Hepatocyte (in vitro differentiated cells): Measurements from ENCODE around the gene MID2. TPM values are rescaled to one million over a fixed set of nuclear protein-coding genes. Genes with fewer than 3 reads are reported as not detected.
A peak's percentile ranks its signal among the peaks of the same experiment; 100 is the strongest.

Source experiments
- DNase-seq: peaks from one replicate; pipeline ENCODE4 v3.0.0-alpha.2; 2016; ENCODE audit warnings: low spot score
- H2AFZ ChIP-seq: fragments of 200-600 bp; sonication (generic); 2 replicates; pipeline ENCODE4 v1.6.0; 2016; ENCODE audit warnings: antibody characterized with exemption, mild to moderate bottlenecking
- H3K27ac ChIP-seq: fragments of 200-600 bp; sonication (generic); 2 replicates; pipeline ENCODE4 v1.5.1; 2016; ENCODE audit warnings: mild to moderate bottlenecking
- H3K27me3 ChIP-seq: fragments of 200-600 bp; sonication (generic); 2 replicates; pipeline ENCODE4 v1.6.1; 2016
- H3K36me3 ChIP-seq: fragments of 200-600 bp; sonication (generic); replicated peaks from 2 replicates; pipeline ENCODE4 v1.5.1; 2016; ENCODE audit warnings: low read depth; ENCODE audit not compliant: insufficient read depth
- H3K4me1 ChIP-seq: fragments of 200-600 bp; sonication (generic); 2 replicates; pipeline ENCODE4 v1.5.1; 2016; ENCODE audit warnings: mild to moderate bottlenecking, moderate library complexity; ENCODE audit not compliant: insufficient read depth
- H3K4me2 ChIP-seq: fragments of 200-600 bp; sonication (generic); 2 replicates; pipeline ENCODE4 v1.6.0; 2016
- H3K4me3 ChIP-seq: fragments of 200-600 bp; sonication (generic); 2 replicates; pipeline ENCODE4 v1.5.1; 2016; ENCODE audit warnings: mild to moderate bottlenecking
- H3K79me2 ChIP-seq: fragments of 200-600 bp; sonication (generic); 2 replicates; pipeline ENCODE4 v1.6.0; 2017; ENCODE audit warnings: mild to moderate bottlenecking
- H3K9me2 ChIP-seq: fragments of 200-600 bp; sonication (generic); replicated peaks from 2 replicates; pipeline ENCODE4 v1.6.0; 2017; ENCODE audit warnings: mild to moderate bottlenecking; ENCODE audit not compliant: insufficient read depth
- H3K9me3 ChIP-seq: fragments of 200-600 bp; sonication (generic); 2 replicates; pipeline ENCODE4 v1.5.1; 2016; ENCODE audit warnings: low read depth, mild to moderate bottlenecking
- H4K20me1 ChIP-seq: fragments of 200-600 bp; sonication (generic); 2 replicates; pipeline ENCODE4 v1.6.0; 2016; ENCODE audit warnings: mild to moderate bottlenecking; ENCODE audit not compliant: insufficient read depth, poor library complexity, severe bottlenecking
- EZH2 ChIP-seq: fragments of 200-600 bp; sonication (generic); IDR thresholded peaks from 2 replicates; pipeline ENCODE4 v1.6.1; 2016; ENCODE audit warnings: antibody characterized with exemption, mild to moderate bottlenecking, borderline replicate concordance
- EZH2phosphoT487 ChIP-seq: fragments of 200-600 bp; sonication (generic); IDR thresholded peaks from one replicate; pipeline ENCODE4 v1.6.1; 2018; ENCODE audit warnings: antibody characterized with exemption, mild to moderate bottlenecking, low read depth, moderate library complexity; ENCODE audit not compliant: unreplicated experiment, severe bottlenecking
- WGBS: methylation state at CpG from one replicate; pipeline ENCODE4 v1.1.6; 2016; ENCODE audit warnings: low lambda C conversion rate; ENCODE audit errors: missing lambda C conversion rate; 5-methylcytosine and 5-hydroxymethylcytosine counted together
- polyA plus RNA-seq: library from polyadenylated mRNA; unstranded; fragments of >200 nt; fragmentation: Nextera tagmentation; extraction: Ambion mirVana; gene quantifications from 2 replicates; pipeline ENCODE4 v1.2.1, GENCODE V29; 2016
- total RNA-seq: library from RNA; depleted of rRNA; stranded (reverse); fragments of >200 nt; gene quantifications from 2 replicates; pipeline ENCODE4 v1.2.3, GENCODE V29; 2014
- TF ChIP-seq, protein P1 (sequence below): fragments of 200-600 bp; sonication (generic); IDR thresholded peaks from 2 replicates; pipeline ENCODE4 v1.5.1; 2016; ENCODE audit warnings: antibody characterized with exemption, mild to moderate bottlenecking; ENCODE audit not compliant: poor library complexity

MID2 gene, protein sequence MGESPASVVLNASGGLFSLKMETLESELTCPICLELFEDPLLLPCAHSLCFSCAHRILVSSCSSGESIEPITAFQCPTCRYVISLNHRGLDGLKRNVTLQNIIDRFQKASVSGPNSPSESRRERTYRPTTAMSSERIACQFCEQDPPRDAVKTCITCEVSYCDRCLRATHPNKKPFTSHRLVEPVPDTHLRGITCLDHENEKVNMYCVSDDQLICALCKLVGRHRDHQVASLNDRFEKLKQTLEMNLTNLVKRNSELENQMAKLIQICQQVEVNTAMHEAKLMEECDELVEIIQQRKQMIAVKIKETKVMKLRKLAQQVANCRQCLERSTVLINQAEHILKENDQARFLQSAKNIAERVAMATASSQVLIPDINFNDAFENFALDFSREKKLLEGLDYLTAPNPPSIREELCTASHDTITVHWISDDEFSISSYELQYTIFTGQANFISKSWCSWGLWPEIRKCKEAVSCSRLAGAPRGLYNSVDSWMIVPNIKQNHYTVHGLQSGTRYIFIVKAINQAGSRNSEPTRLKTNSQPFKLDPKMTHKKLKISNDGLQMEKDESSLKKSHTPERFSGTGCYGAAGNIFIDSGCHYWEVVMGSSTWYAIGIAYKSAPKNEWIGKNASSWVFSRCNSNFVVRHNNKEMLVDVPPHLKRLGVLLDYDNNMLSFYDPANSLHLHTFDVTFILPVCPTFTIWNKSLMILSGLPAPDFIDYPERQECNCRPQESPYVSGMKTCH
- total RNA-seq (17.0 and 17.6 TPM in 2 replicates), polyA plus RNA-seq (4.1 and 4.4 TPM in 2 replicates)

DNA sequence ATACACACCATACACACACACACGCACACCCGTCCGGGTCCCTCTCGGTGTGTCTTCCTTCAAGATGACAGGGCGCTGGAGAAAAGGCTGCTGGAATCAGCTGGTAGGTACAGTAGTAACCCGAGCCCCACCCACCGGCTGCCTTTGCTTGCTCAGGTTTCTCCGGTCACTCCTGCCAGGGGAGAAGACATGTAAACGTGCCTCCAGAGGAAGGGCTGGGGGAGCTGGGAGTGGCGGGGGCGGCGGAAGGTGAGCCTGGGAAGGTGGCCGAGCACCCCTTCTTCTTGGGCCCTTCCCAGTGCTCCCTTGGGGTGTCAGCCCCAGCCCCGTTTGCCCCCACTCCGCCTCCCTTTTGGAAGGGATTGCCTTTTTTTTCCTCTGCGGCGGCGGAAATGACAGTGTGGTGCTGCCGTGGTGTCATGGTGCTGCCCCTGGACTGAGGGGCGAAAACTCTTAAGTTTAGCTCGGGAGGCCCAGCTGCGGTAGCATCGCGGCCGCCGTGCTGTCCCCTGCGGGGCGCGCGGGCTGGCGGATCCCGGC lies at the start of gene MID2:
MID2 (plus strand) TSS at position 169 of the 540 bp plus-strand sequence. CDS start 561 bp downstream, outside the sequence.
- Histone ChIP-seq H3K79me2 (peaks cover 19% of the 10 kb centered on the region), H2AFZ (peak within 1 kb of the TSS; percentile 56), H3K27me3 (no peaks in the 10 kb centered on the region), H3K9me2 (no peaks in the 10 kb centered on the region), H3K36me3 (no peaks in the 10 kb centered on the region), H3K4me1 (peaks cover 6% of the 10 kb centered on the region), H4K20me1 (no peaks in the 10 kb centered on the region), H3K4me3 (peak within 1 kb of the TSS; percentile 70), H3K9me3 (no peaks in the 10 kb centered on the region), H3K4me2 (peak within 1 kb of the TSS; percentile 79), H3K27ac (peak within 1 kb of the TSS; percentile 90)
- WGBS = 61% methylated on average over 24 of the region's 32 CpGs
- peak; percentile 79 for DNase-seq
- no peak for TF ChIP-seq EZH2
- TF ChIP-seq, protein P1, sequence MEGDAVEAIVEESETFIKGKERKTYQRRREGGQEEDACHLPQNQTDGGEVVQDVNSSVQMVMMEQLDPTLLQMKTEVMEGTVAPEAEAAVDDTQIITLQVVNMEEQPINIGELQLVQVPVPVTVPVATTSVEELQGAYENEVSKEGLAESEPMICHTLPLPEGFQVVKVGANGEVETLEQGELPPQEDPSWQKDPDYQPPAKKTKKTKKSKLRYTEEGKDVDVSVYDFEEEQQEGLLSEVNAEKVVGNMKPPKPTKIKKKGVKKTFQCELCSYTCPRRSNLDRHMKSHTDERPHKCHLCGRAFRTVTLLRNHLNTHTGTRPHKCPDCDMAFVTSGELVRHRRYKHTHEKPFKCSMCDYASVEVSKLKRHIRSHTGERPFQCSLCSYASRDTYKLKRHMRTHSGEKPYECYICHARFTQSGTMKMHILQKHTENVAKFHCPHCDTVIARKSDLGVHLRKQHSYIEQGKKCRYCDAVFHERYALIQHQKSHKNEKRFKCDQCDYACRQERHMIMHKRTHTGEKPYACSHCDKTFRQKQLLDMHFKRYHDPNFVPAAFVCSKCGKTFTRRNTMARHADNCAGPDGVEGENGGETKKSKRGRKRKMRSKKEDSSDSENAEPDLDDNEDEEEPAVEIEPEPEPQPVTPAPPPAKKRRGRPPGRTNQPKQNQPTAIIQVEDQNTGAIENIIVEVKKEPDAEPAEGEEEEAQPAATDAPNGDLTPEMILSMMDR = no peak
- TF ChIP-seq EZH2phosphoT487 = no peak

DNA sequence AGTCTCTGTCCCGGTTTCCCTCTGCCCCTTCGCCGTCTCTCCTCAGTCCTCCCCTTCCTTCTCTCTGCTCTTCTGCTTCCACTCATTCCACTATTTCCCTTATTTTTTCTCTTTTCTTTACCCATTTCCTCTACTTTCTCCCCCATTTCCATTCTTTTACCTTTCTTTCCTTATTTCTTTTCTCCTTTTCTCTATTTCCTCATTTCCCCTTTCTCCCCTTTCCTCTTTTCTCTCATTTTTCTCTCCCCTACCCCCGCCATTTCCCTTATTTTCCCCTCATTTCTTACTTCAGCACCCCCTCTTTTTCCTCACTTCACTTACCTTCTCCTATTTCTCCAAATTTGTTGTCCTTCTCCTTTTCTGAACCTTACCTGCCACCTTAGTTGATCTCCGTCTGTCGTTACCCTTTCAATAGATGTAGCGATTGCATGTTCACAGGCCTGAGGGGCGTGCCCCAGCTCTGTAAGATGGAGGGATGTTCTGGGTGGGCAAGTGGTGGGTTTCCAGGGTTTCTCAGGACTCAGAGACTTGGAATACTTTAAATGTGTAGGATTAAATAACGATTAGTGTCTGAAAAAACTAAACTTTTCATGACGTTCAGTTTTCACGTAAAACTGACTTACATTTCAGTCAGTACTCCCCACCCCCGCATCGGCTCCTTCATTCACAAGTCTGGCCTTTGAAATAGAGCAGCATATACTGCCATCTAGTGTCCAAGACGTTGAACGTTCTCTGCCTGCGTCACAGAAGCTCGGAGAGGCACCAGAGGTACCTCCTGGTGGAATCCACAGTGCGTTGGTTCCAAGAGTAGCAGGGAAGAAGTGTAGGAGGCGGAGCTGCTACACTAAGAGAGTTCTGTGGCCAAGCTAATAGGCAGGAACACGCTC lies 48.8 kb upstream of the MID2 start:
- DNase-seq = peak; percentile 96
- peaks cover 33% of the 10 kb centered on the region for H3K79me2 ChIP-seq
- H3K27ac ChIP-seq = peak overlapping the region; percentile 60
- no peak for TF ChIP-seq EZH2phosphoT487
- TF ChIP-seq, protein P1 = peak; percentile 97
- peak overlapping the region; percentile 77 for H3K4me3 ChIP-seq
- 4% methylated on average over 19 of the region's 20 CpGs for WGBS
- no peaks in the 10 kb centered on the region for H3K36me3 ChIP-seq
- H3K27me3 ChIP-seq = peaks cover 5% of the 10 kb centered on the region
- no peaks in the 10 kb centered on the region for H4K20me1 ChIP-seq
- peak overlapping the region; percentile 48 for H2AFZ ChIP-seq
- no peaks in the 10 kb centered on the region for H3K9me2 ChIP-seq
- H3K4me2 ChIP-seq = peak overlapping the region; percentile 99
- H3K9me3 ChIP-seq = no peaks in the 10 kb centered on the region
- H3K4me1 ChIP-seq = peaks cover 33% of the 10 kb centered on the region

DNA sequence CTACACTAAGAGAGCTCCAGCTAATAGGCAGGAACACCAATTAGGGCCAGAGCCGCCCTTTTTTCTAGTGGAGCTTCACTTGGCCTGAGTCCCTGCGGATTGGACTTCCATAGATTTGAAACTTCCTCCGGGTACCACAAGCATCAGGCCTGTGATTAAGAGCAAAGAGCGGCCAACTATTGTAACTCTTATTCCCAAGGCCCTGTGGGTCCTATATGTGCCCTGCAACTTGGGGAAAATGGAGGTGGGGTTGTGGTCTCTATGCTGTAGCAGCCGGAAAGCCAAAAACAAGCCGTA lies 48.2 kb upstream of the MID2 start, which contains the start of gene NCBP2L:
NCBP2L (plus strand) TSS at position 198 of the 297 bp plus-strand sequence. CDS start 16,488 bp downstream, outside the sequence.
- no peak for DNase-seq
- Histone ChIP-seq H3K4me3 (peak within 1 kb of the TSS; percentile 77), H4K20me1 (no peaks in the 10 kb centered on the region), H3K9me2 (no peaks in the 10 kb centered on the region), H3K4me1 (peaks cover 33% of the 10 kb centered on the region), H3K27me3 (peaks cover 5% of the 10 kb centered on the region), H3K27ac (peak within 1 kb of the TSS; percentile 60), H2AFZ (peak within 1 kb of the TSS; percentile 48), H3K79me2 (peaks cover 27% of the 10 kb centered on the region), H3K4me2 (peak within 1 kb of the TSS; percentile 99), H3K9me3 (no peaks in the 10 kb centered on the region), H3K36me3 (no peaks in the 10 kb centered on the region)
- TF ChIP-seq, protein P1 = no peak
- TF ChIP-seq EZH2phosphoT487 = no peak
- 79% methylated on average over 6 of the region's 6 CpGs for WGBS
